DOHH2 (cell line): Measurements from ENCODE around the gene DACT2.

ENCODE experiments used
- H3F3A ChIP-seq: fragments of 200-600 bp; sonication (generic), shearing (Covaris generic); 2 replicates; pipeline ENCODE4 v1.6.0; 2016; ENCODE audit warnings: antibody characterized with exemption, mild to moderate bottlenecking; ENCODE audit not compliant: control insufficient read depth, insufficient read depth
- H3K27ac ChIP-seq: fragments of 200-600 bp; sonication (generic); 2 replicates; pipeline ENCODE4 v1.5.1; 2014; ENCODE audit warnings: low read depth, mild to moderate bottlenecking, low read length, moderate library complexity
- H3K27me3 ChIP-seq: fragments of 200-600 bp; sonication (generic); 2 replicates; pipeline ENCODE4 v1.6.1; 2014; ENCODE audit warnings: mild to moderate bottlenecking, low read length, mixed read lengths; ENCODE audit not compliant: control insufficient read depth
- H3K36me3 ChIP-seq: fragments of 200-600 bp; sonication (generic); 2 replicates; pipeline ENCODE4 v1.6.1; 2014; ENCODE audit warnings: mild to moderate bottlenecking, low read length, moderate library complexity, mixed read lengths; ENCODE audit not compliant: control insufficient read depth
- H3K4me1 ChIP-seq: fragments of 200-600 bp; sonication (generic); 2 replicates; pipeline ENCODE4 v1.6.1; 2014; ENCODE audit warnings: mild to moderate bottlenecking, low read length, mixed read lengths; ENCODE audit not compliant: control insufficient read depth
- H3K4me2 ChIP-seq: fragments of 200-600 bp; sonication (generic); 2 replicates; pipeline ENCODE4 v1.6.0; 2014; ENCODE audit warnings: mild to moderate bottlenecking, low read length, moderate library complexity
- H3K4me3 ChIP-seq: fragments of 200-600 bp; sonication (generic); 2 replicates; pipeline ENCODE4 v1.5.1; 2014; ENCODE audit warnings: mild to moderate bottlenecking, low read length, mixed read lengths
- H3K79me2 ChIP-seq: fragments of 200-600 bp; sonication (generic); 2 replicates; pipeline ENCODE4 v1.6.1; 2014; ENCODE audit warnings: mild to moderate bottlenecking, low read length, mixed read lengths; ENCODE audit not compliant: control insufficient read depth
- H3K9me2 ChIP-seq: fragments of 200-600 bp; sonication (generic); replicated peaks from 2 replicates; pipeline ENCODE4 v1.6.1; 2014; ENCODE audit warnings: mild to moderate bottlenecking, low read length, mixed read lengths; ENCODE audit not compliant: control insufficient read depth
- H3K9me3 ChIP-seq: fragments of 200-600 bp; sonication (generic); 2 replicates; pipeline ENCODE4 v1.6.1; 2014; ENCODE audit warnings: antibody characterized with exemption, low read length, mixed read lengths; ENCODE audit not compliant: control insufficient read depth, insufficient read depth
- H4K20me1 ChIP-seq: fragments of 200-600 bp; sonication (generic); 2 replicates; pipeline ENCODE4 v1.6.0; 2014; ENCODE audit warnings: low read depth, mild to moderate bottlenecking, antibody characterized with exemption, low read length, moderate library complexity; ENCODE audit not compliant: control insufficient read depth, insufficient read depth
- CTCF ChIP-seq: fragments of 200-600 bp; sonication (generic); IDR thresholded peaks from one replicate; pipeline ENCODE4 v1.5.1; 2014; ENCODE audit warnings: antibody characterized with exemption, mild to moderate bottlenecking, low read depth, low read length; ENCODE audit not compliant: poor library complexity, severe bottlenecking
- EZH2phosphoT487 ChIP-seq: fragments of 200-600 bp; sonication (generic); IDR thresholded peaks from 2 replicates; pipeline ENCODE4 v1.6.1; 2017; ENCODE audit warnings: borderline replicate concordance, mild to moderate bottlenecking, antibody characterized with exemption, low read length, moderate library complexity, mixed read lengths

DACT2 gene

GRCh38 chr6:168305096-168305749, 14.4 kb downstream of the DACT2 start:
- no peaks in the 10 kb centered on the region for H3K79me2 ChIP-seq
- H3K4me3 ChIP-seq = no peak overlapping the region
- H3K4me2 ChIP-seq = no peak overlapping the region
- no peak overlapping the region for H3K27ac ChIP-seq
- no peaks in the 10 kb centered on the region for H3K9me2 ChIP-seq
- H3K4me1 ChIP-seq = no peaks in the 10 kb centered on the region
- H3K36me3 ChIP-seq = no peaks in the 10 kb centered on the region
- TF ChIP-seq CTCF (no peak), EZH2phosphoT487 (no peak)
- no peaks in the 10 kb centered on the region for H3F3A ChIP-seq
- H3K9me3 ChIP-seq = peaks cover 13% of the 10 kb centered on the region; the same call in 1 of the 2 replicates
- H3K27me3 ChIP-seq = no peaks in the 10 kb centered on the region
- H4K20me1 ChIP-seq = no peaks in the 10 kb centered on the region

- Histone ChIP-seq H3K4me3 (no peak overlapping the region), H3K4me2 (no peak overlapping the region), H3K9me2 (no peaks in the 10 kb centered on the region), H3K4me1 (no peaks in the 10 kb centered on the region), H3K9me3 (peaks cover 13% of the 10 kb centered on the region; the same call in 1 of the 2 replicates), H3K27me3 (no peaks in the 10 kb centered on the region), H3K27ac (no peak overlapping the region), H3F3A (no peaks in the 10 kb centered on the region), H3K79me2 (no peaks in the 10 kb centered on the region), H4K20me1 (no peaks in the 10 kb centered on the region), H3K36me3 (no peaks in the 10 kb centered on the region)
- TF ChIP-seq CTCF = no peak
- TF ChIP-seq EZH2phosphoT487 = no peak
Measured at GRCh38 chr6:168304752-168305015, 14.9 kb downstream of the DACT2 start.

GRCh38 chr6:168303982-168304751, 15.4 kb downstream of the DACT2 start:
- no peaks in the 10 kb centered on the region for H3F3A ChIP-seq
- no peaks in the 10 kb centered on the region for H4K20me1 ChIP-seq
- no peak overlapping the region for H3K4me3 ChIP-seq
- no peaks in the 10 kb centered on the region for H3K79me2 ChIP-seq
- no peak overlapping the region for H3K27ac ChIP-seq
- peaks cover 13% of the 10 kb centered on the region; the same call in 1 of the 2 replicates for H3K9me3 ChIP-seq
- no peaks in the 10 kb centered on the region for H3K36me3 ChIP-seq
- TF ChIP-seq CTCF = no peak
- no peak for TF ChIP-seq EZH2phosphoT487
- H3K4me2 ChIP-seq = no peak overlapping the region
- no peaks in the 10 kb centered on the region for H3K9me2 ChIP-seq
- H3K4me1 ChIP-seq = no peaks in the 10 kb centered on the region
- no peaks in the 10 kb centered on the region for H3K27me3 ChIP-seq
